Sigmoid colon (tissue), 7 donors: ENCODE results near the gene PRUNE1. TPM values are rescaled to one million over a fixed set of nuclear protein-coding genes. Genes with fewer than 3 reads are reported as not detected.
A peak's percentile ranks its signal among the peaks of the same experiment; 100 is the strongest.

ENCODE experiments used
- DNase-seq: peaks from one replicate; pipeline ENCODE4 v3.0.0-alpha.2; 2019
- H3K27ac ChIP-seq, 4 donors: fragments of 200-600 bp; sonication (generic); one replicate each; pipeline ENCODE4 v1.5.1; 2016 to 2019; ENCODE audit warnings: mild to moderate bottlenecking in 1 of 4
- H3K27me3 ChIP-seq, 3 donors: fragments of 200-600 bp; sonication (generic); one replicate each; pipeline ENCODE4 v1.5.1; 2019; ENCODE audit warnings: mild to moderate bottlenecking in 1 of 3
- H3K36me3 ChIP-seq, 4 donors: fragments of 200-600 bp; sonication (generic); one replicate each; pipeline ENCODE4 v1.5.1; 2016 to 2019
- H3K4me1 ChIP-seq, 4 donors: fragments of 200-600 bp; sonication (generic); one replicate each; pipeline ENCODE4 v1.5.1; 2017 to 2019
- H3K4me3 ChIP-seq, 4 donors: fragments of 200-600 bp; sonication (generic); one replicate each; pipeline ENCODE4 v1.5.1; 2017 to 2019; ENCODE audit warnings: mild to moderate bottlenecking in 2 of 4, moderate library complexity in 1 of 4
- H3K9me3 ChIP-seq, 4 donors: fragments of 200-600 bp in 3 of 4; sonication (generic) in 3 of 4; one replicate each; pipeline versions ENCODE4 v1.5.1 to v1.6.1; 2013 to 2019
- EP300 ChIP-seq, 4 donors: sonication (generic); formaldehyde crosslinking; IDR thresholded peaks; one replicate each; pipeline ENCODE4 v1.6.1; 2017; ENCODE audit warnings: antibody characterized with exemption in 4 of 4
- POLR2A ChIP-seq, 2 donors: fragments of 450-650 bp; IDR thresholded peaks; one replicate each; pipeline ENCODE4 v1.6.1; 2016; ENCODE audit warnings: antibody characterized with exemption in 2 of 2, mild to moderate bottlenecking in 2 of 2, moderate library complexity in 2 of 2
- POLR2AphosphoS5 ChIP-seq, 4 donors: sonication (generic); formaldehyde crosslinking; IDR thresholded peaks; one replicate each; pipeline ENCODE4 v1.6.1; 2017; ENCODE audit warnings: antibody characterized with exemption in 4 of 4
- WGBS, 2 donors: extraction: QIAGEN DNeasy Blood & Tissue Kit; methylation state at CpG; one replicate each; pipeline ENCODE4 v1.1.7; 2013; 5-methylcytosine and 5-hydroxymethylcytosine counted together
- intact Hi-C: fragments of 100-400 bp; cut with DNase I; formaldehyde crosslinking; loops from one replicate; pipeline ENCODE4 v1.15.1; 2023
- polyA plus RNA-seq, 3 donors: library from polyadenylated mRNA; stranded (reverse); fragments of 200-250 nt; gene quantifications; one replicate each; pipeline ENCODE4 v1.2.3, GENCODE V29; 2013
- total RNA-seq, 4 donors: library from RNA; depleted of rRNA; stranded (reverse); fragments of >200 nt; gene quantifications; one replicate each; pipeline ENCODE4 v1.1.0, GENCODE V29; 2016
- TF ChIP-seq, protein P1 (sequence below), 4 experiments: fragments of 450-650 bp in 3 of 4; fragments of 200-600 bp in 1 of 4; IDR thresholded peaks; one replicate each; pipeline ENCODE4 v1.5.1; 2016 to 2019; ENCODE audit warnings: antibody characterized with exemption in 4 of 4, mild to moderate bottlenecking in 3 of 4, moderate library complexity in 2 of 4
- donor health status: healthy with polysubstance abuse.
- donor health status: Bipolar disorder and iron deficiency.
- donor health status: healthy.

The PRUNE1 gene
- total and polyA plus RNA-seq, 7 donors = 15.5 to 33.9 (median 18.7) TPM

DNA sequence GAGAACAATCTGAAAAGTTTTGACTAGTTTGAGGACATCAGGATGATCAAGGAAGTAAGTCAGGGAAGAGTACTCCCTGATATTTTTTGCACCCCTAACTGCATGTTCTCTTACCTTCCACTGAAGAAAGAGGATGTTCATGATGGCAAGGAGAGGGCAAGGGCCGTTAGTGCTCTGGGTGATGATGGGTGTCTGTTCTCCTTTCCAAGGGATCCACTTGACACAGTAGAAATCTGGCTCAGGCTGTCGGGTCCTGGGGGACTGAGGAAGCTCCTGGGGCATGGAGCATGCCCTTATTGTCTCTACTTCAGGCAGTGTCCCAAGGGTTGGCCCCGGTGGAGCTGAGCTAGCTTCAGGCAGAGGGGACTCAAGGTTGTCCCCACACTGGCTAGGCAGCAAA lies 6.2 kb upstream of the PRUNE1 start:
- Histone ChIP-seq H3K4me1 (peaks cover 0 to 45% (median 38%) of the 10 kb centered on the region in 4 donors), H3K27me3 (no peaks in the 10 kb centered on the region), H3K4me3 (no peak overlapping the region), H3K27ac (no peak overlapping the region), H3K9me3 (no peaks in the 10 kb centered on the region), H3K36me3 (peaks cover 9 to 53% (median 29%) of the 10 kb centered on the region in 4 donors)
- intact Hi-C loops = no loop called here
- DNase-seq = no peak
- 86% methylated on average over 3 of the region's 3 CpGs for WGBS, 2 donors
- no peak for TF ChIP-seq POLR2A (IDR thresholded peaks at IDR 0.05)
- TF ChIP-seq, protein P1, sequence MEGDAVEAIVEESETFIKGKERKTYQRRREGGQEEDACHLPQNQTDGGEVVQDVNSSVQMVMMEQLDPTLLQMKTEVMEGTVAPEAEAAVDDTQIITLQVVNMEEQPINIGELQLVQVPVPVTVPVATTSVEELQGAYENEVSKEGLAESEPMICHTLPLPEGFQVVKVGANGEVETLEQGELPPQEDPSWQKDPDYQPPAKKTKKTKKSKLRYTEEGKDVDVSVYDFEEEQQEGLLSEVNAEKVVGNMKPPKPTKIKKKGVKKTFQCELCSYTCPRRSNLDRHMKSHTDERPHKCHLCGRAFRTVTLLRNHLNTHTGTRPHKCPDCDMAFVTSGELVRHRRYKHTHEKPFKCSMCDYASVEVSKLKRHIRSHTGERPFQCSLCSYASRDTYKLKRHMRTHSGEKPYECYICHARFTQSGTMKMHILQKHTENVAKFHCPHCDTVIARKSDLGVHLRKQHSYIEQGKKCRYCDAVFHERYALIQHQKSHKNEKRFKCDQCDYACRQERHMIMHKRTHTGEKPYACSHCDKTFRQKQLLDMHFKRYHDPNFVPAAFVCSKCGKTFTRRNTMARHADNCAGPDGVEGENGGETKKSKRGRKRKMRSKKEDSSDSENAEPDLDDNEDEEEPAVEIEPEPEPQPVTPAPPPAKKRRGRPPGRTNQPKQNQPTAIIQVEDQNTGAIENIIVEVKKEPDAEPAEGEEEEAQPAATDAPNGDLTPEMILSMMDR (IDR thresholded peaks at IDR 0.05) = no peak
- TF ChIP-seq EP300 (IDR thresholded peaks at IDR 0.05) = no peak
- no peak for TF ChIP-seq POLR2AphosphoS5 (IDR thresholded peaks at IDR 0.05)

DNA sequence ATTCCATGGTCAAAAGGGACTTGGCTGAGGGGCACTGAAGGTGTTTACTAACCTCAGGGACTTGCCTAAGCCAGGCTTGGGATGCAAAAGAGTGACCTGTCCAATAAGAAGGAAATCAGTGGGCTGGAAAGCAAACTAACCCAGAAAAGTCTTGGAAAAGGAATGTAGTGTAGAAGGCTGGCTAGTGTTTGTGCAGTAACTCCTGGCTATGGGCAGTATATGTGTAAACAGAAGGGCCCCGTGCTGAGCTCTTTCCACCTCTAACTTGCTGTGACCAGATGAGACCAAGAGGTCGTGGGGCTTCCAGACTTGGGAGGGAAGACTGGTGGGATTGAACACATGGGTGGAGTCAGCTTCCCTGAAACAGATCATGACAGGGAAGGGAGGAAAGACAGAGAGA lies 5.6 kb upstream of the PRUNE1 start:
- Histone ChIP-seq H3K4me1 (peaks cover 0 to 50% (median 43%) of the 10 kb centered on the region in 4 donors), H3K36me3 (peaks cover 9 to 47% (median 23%) of the 10 kb centered on the region in 4 donors), H3K4me3 (no peak overlapping the region), H3K27ac (peak overlapping the region in 1 of 4 donors; percentile 6), H3K9me3 (no peaks in the 10 kb centered on the region), H3K27me3 (no peaks in the 10 kb centered on the region)
- TF ChIP-seq EP300 (IDR thresholded peaks at IDR 0.05) (no peak), POLR2AphosphoS5 (IDR thresholded peaks at IDR 0.05) (no peak)
- WGBS, 2 donors = 37 to 48% methylated on average over 2 of the region's 2 CpGs
- no peak for DNase-seq
- intact Hi-C loops = no loop called here

DNA sequence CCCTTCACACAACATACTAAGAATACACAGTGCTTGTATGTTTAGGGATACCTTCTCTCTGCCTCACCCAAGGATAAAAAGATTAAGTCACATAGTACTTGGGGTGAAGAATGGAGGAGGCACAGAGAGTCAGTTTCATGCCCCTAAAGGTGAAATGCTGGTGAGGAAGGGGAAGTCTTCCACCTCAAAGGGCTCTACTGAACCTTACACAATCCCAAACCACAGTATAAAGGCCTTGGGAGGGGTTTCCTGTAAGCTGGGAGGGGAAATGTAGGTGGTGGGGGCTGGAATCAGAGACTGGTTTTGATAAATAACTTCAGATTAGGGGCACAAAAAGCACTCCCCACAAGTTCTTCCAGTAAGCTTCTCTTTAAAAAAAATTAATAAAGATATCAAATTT lies 5.1 kb upstream of the PRUNE1 start:
- Histone ChIP-seq H3K36me3 (peaks cover 9 to 41% (median 20%) of the 10 kb centered on the region in 4 donors), H3K27ac (peak overlapping the region in 3 of 4 donors; percentile 6 to 37 (median 33)), H3K27me3 (no peaks in the 10 kb centered on the region), H3K4me3 (peak overlapping the region in 2 of 4 donors; percentile 56 to 63), H3K9me3 (no peaks in the 10 kb centered on the region), H3K4me1 (peaks cover 0 to 55% (median 48%) of the 10 kb centered on the region in 4 donors)
- DNase-seq = no peak
- intact Hi-C loops = no loop called here
- TF ChIP-seq EP300 (IDR thresholded peaks at IDR 0.05) (no peak), POLR2A (IDR thresholded peaks at IDR 0.05) (no peak), POLR2AphosphoS5 (IDR thresholded peaks at IDR 0.05) (no peak)
- TF ChIP-seq, protein P1 (IDR thresholded peaks at IDR 0.05) = no peak

DNA sequence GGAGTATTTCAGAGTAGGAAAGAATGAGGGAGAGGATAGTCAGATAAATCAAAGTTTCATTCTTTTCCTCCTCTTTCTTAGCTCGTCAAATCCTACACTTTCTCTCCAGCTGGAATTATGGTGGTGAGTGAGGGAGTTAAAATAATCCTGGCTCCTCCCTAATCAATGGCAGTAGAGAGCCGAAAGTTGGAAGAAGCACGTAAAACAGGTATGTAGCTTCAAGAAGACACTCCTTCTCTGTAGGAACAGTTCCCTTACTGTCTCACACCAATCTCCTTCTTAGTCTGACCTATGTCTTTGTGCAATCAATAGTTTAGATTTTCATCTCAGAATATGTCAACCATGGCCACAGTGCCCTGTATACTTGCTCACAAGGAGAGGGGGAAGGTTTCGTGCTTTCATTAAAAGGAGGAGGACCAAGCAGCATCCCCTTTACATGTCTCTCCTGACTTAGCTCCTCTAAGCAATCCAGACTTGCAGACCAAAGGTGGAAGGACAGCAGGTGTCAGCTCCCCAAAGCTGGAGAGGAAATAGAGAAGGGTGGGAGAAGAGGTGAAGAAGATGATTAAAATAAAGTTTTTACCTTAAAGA lies 2.4 kb upstream of the PRUNE1 start:
- Histone ChIP-seq H3K4me3 (peak overlapping the region; percentile 56 to 73 (median 64)), H3K27ac (peak overlapping the region; percentile 85 to 93 (median 88)), H3K4me1 (peaks cover 0 to 72% (median 60%) of the 10 kb centered on the region in 4 donors), H3K36me3 (peaks cover 0 to 16% (median 6%) of the 10 kb centered on the region in 4 donors), H3K9me3 (no peaks in the 10 kb centered on the region), H3K27me3 (no peaks in the 10 kb centered on the region)
- TF ChIP-seq EP300 (IDR thresholded peaks at IDR 0.05) = no peak
- no peak for TF ChIP-seq POLR2AphosphoS5 (IDR thresholded peaks at IDR 0.05)
- TF ChIP-seq, protein P1 (IDR thresholded peaks at IDR 0.05) = no peak
- no peak for TF ChIP-seq POLR2A (IDR thresholded peaks at IDR 0.05)
- no peak for DNase-seq
- intact Hi-C loops = loop anchor here (1.0 kb wide), 1 partner anchor 31 kb away; no protein-coding TSS in a partner anchor
- WGBS, 2 donors = 9 to 23% methylated on average over 4 of the region's 4 CpGs

DNA sequence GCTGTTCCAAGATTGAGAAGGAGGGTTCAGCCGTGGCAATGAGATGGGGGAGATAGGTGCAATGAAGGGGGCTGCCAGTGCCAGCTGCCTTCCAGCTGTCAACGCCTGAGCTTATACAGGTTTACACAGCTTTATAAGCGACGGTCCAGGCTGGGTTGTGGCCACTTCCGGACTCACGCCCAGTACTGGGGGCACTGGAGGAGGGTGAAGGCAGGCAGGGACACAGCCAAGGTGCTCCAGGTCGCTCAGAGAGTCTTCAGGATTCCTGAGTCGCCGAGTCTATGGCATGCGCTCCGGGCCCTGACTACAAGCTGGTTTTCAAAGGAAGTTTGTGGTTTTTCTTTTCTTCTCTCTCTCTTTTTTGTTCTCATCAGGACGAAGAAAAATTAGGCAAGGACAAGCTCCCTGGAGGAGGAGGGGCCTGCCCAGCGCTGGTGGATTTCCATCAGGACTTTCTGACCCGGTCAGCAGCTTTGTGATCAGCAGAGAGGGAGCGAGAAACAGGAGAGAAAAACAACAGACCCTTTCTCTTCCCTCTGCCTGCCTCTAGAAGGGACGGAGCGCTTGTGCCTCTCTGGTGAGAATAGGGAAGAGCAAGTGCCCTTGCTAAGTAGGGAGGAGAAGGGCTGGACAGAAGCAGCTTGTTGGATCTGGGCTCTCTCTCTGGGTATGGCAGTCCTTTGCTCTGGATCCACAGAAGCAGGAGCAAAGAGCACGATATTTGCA lies 1.8 kb upstream of the PRUNE1 start, which contains the start of gene MINDY1:
MINDY1 (minus strand) TSS at position 576 of the 726 bp plus-strand sequence. CDS start 4,285 bp downstream, outside the sequence.
- Histone ChIP-seq H3K9me3 (no peaks in the 10 kb centered on the region), H3K4me1 (peaks cover 0 to 75% (median 60%) of the 10 kb centered on the region in 4 donors), H3K27me3 (no peaks in the 10 kb centered on the region), H3K27ac (peak within 1 kb of the TSS; percentile 85 to 93 (median 88)), H3K36me3 (peaks cover 0 to 9% (median 4%) of the 10 kb centered on the region in 4 donors), H3K4me3 (peak within 1 kb of the TSS; percentile 56 to 73 (median 66))
- TF ChIP-seq POLR2A (IDR thresholded peaks at IDR 0.05) (peak; percentile 69 to 74), POLR2AphosphoS5 (IDR thresholded peaks at IDR 0.05) (peak; percentile 85 to 91 (median 90)), EP300 (IDR thresholded peaks at IDR 0.05) (no peak)
- TF ChIP-seq, protein P1 (IDR thresholded peaks at IDR 0.05) = peak; percentile 34 to 62 (median 56)
- WGBS, 2 donors = 2% methylated on average over 18 of the region's 18 CpGs
- intact Hi-C loops = loop anchor here (1.0 kb wide), 1 partner anchor 31 kb away; no protein-coding TSS in a partner anchor
- peak; percentile 90 for DNase-seq
